CD8-positive, alpha-beta memory T cell (primary cell): ENCODE results near the gene KCNH8. TPM values are rescaled to one million over a fixed set of nuclear protein-coding genes. Genes with fewer than 3 reads are reported as not detected.

ENCODE experiments used
- CTCF ChIA-PET: fragments of 350-600 bp; sonication (Branson Sonifier 250); formaldehyde crosslinking; loops from one replicate; lab custom pipeline; 2021; ENCODE audit warnings: antibody characterized with exemption; lab: Charles Lee
- POLR2A ChIA-PET: fragments of 350-600 bp; sonication (Branson Sonifier 250); formaldehyde crosslinking; loops from one replicate; lab custom pipeline; 2021; ENCODE audit warnings: antibody characterized with exemption; lab: Charles Lee
- DNase-seq, 5 donors: peaks; one replicate each; pipeline versions ENCODE4 v3.0.0 to v3.0.0-alpha.2; 2020 to 2022; ENCODE audit warnings: mixed read lengths in 1 of 5
- H3K27ac ChIP-seq: one replicate; pipeline ENCODE4 v1.7.0; 2013; ENCODE audit warnings: low read depth, mild to moderate bottlenecking, low read length, moderate library complexity
- H3K27me3 ChIP-seq: 2 replicates; pipeline ENCODE4 v1.7.0; 2013; ENCODE audit warnings: low read length, mild to moderate bottlenecking; ENCODE audit not compliant: insufficient read depth, poor library complexity, severe bottlenecking
- H3K36me3 ChIP-seq: 2 replicates; pipeline ENCODE4 v1.7.0; 2013; ENCODE audit warnings: mild to moderate bottlenecking, low read length, moderate library complexity; ENCODE audit not compliant: insufficient read depth
- H3K4me1 ChIP-seq: 2 replicates; pipeline ENCODE4 v1.7.0; 2013; ENCODE audit warnings: mild to moderate bottlenecking, low read length, moderate library complexity; ENCODE audit not compliant: insufficient read depth
- H3K4me3 ChIP-seq: 2 replicates; pipeline ENCODE4 v1.7.0; 2013; ENCODE audit warnings: mild to moderate bottlenecking, low read length
- H3K9me3 ChIP-seq: 2 replicates; pipeline ENCODE4 v1.7.0; 2013; ENCODE audit warnings: mild to moderate bottlenecking, low read length
- H3K27ac Mint-ChIP-seq, 8 donors: one replicate each; pipeline ENCODE4 v1.8.0; 2020 to 2021; ENCODE audit warnings: mixed read lengths in 8 of 8, mild to moderate bottlenecking in 6 of 8, inconsistent platforms in 3 of 8, moderate library complexity in 3 of 8
- H3K27me3 Mint-ChIP-seq, 2 donors: one replicate each; pipeline ENCODE4 v1.8.0; 2020 to 2021; ENCODE audit warnings: mixed read lengths in 2 of 2, mild to moderate bottlenecking in 1 of 2, moderate library complexity in 1 of 2
- H3K36me3 Mint-ChIP-seq, 3 donors: one replicate each; pipeline ENCODE4 v1.8.0; 2020 to 2021; ENCODE audit warnings: mixed read lengths in 3 of 3, inconsistent platforms in 1 of 3, mild to moderate bottlenecking in 1 of 3
- H3K4me1 Mint-ChIP-seq, 3 donors: one replicate each; pipeline ENCODE4 v1.8.0; 2020 to 2021; ENCODE audit warnings: mixed read lengths in 3 of 3, inconsistent platforms in 1 of 3, mild to moderate bottlenecking in 1 of 3
- H3K4me3 Mint-ChIP-seq, 7 donors: one replicate each; pipeline ENCODE4 v1.8.0; 2020 to 2021; ENCODE audit warnings: mixed read lengths in 7 of 7, mild to moderate bottlenecking in 6 of 7, moderate library complexity in 4 of 7, inconsistent platforms in 2 of 7
- H3K9me3 Mint-ChIP-seq, 5 donors: one replicate each; pipeline ENCODE4 v1.8.0; 2020 to 2022; ENCODE audit warnings: mixed read lengths in 5 of 5, mild to moderate bottlenecking in 3 of 5, moderate library complexity in 2 of 5, inconsistent platforms in 1 of 5
- polyA plus RNA-seq: library from polyadenylated mRNA; unstranded; fragments of 300-500 nt; fragmentation: Illumina TruSeq; gene quantifications from one replicate; pipeline ENCODE4 v1.2.3, GENCODE V29; 2021
- total RNA-seq, 2 experiments: library from RNA; stranded (reverse); gene quantifications; one replicate each; pipeline ENCODE4 v1.2.3, GENCODE V29; 2021

KCNH8 gene
- total and polyA plus RNA-seq, 3 experiments from 2014 or later: not detected

- POLR2A ChIA-PET: no interaction called here
- H3K9me3 ChIP-seq: no peaks in the 10 kb centered on the region
- H3K9me3 Mint-ChIP-seq: peaks cover 0 to 3% (median 0%) of the 10 kb centered on the region in 5 donors
These were observed 126.3 kb downstream of the KCNH8 start for GRCh38 chr3:19274576-19274975.

GRCh38 chr3:19284974-19285373 is 136.7 kb downstream of the KCNH8 start:
- Mint-ChIP-seq H3K9me3 (peaks cover 0 to 21% (median 2%) of the 10 kb centered on the region in 5 donors), H3K4me3 (no peak overlapping the region), H3K27ac (no peak overlapping the region), H3K4me1 (no peaks in the 10 kb centered on the region), H3K36me3 (no peaks in the 10 kb centered on the region), H3K27me3 (no peaks in the 10 kb centered on the region)
- ChIA-PET POLR2A (no interaction called here), CTCF (no interaction called here)
- Histone ChIP-seq H3K27ac (no peak overlapping the region), H3K4me3 (no peak overlapping the region), H3K36me3 (no peaks in the 10 kb centered on the region), H3K9me3 (no peaks in the 10 kb centered on the region), H3K4me1 (no peaks in the 10 kb centered on the region), H3K27me3 (no peaks in the 10 kb centered on the region)
- no peak for DNase-seq

More at GRCh38 chr3:19274576-19274975, 126.3 kb downstream of the KCNH8 start:
- Mint-ChIP-seq H3K4me1 (no peaks in the 10 kb centered on the region), H3K4me3 (no peak overlapping the region), H3K27ac (no peak overlapping the region), H3K36me3 (no peaks in the 10 kb centered on the region), H3K27me3 (peaks cover 0 to 1% of the 10 kb centered on the region in 2 donors)
- DNase-seq: no peak
- no peaks in the 10 kb centered on the region for H3K27me3 ChIP-seq
- H3K4me1 ChIP-seq: no peaks in the 10 kb centered on the region
- no peak overlapping the region for H3K27ac ChIP-seq
- H3K36me3 ChIP-seq: no peaks in the 10 kb centered on the region
- H3K4me3 ChIP-seq: no peak overlapping the region
- CTCF ChIA-PET: no interaction called here

- no peaks in the 10 kb centered on the region for H3K4me1 ChIP-seq
- no peak for DNase-seq
- no peak overlapping the region for H3K27ac Mint-ChIP-seq
- no peaks in the 10 kb centered on the region for H3K27me3 Mint-ChIP-seq
- H3K36me3 ChIP-seq: no peaks in the 10 kb centered on the region
- no peaks in the 10 kb centered on the region for H3K9me3 ChIP-seq
- no peaks in the 10 kb centered on the region for H3K27me3 ChIP-seq
- ChIA-PET POLR2A (no interaction called here), CTCF (no interaction called here)
- no peaks in the 10 kb centered on the region for H3K36me3 Mint-ChIP-seq
- H3K4me3 ChIP-seq: no peak overlapping the region
- no peak overlapping the region for H3K4me3 Mint-ChIP-seq
- no peaks in the 10 kb centered on the region for H3K4me1 Mint-ChIP-seq
- H3K9me3 Mint-ChIP-seq: peaks cover 0 to 2% (median 0%) of the 10 kb centered on the region in 5 donors
- no peak overlapping the region for H3K27ac ChIP-seq
These were observed 145.0 kb downstream of the KCNH8 start for GRCh38 chr3:19293295-19293694.

- H3K9me3 ChIP-seq: no peaks in the 10 kb centered on the region
These were observed 146.9 kb downstream of the KCNH8 start for GRCh38 chr3:19295208-19295607.

GRCh38 chr3:19331931-19332330 is 183.6 kb downstream of the KCNH8 start:
- H3K27me3 Mint-ChIP-seq: no peaks in the 10 kb centered on the region
- H3K9me3 Mint-ChIP-seq: peaks cover 0 to 5% (median 0%) of the 10 kb centered on the region in 5 donors
- Histone ChIP-seq H3K27me3 (no peaks in the 10 kb centered on the region), H3K27ac (no peak overlapping the region), H3K4me1 (no peaks in the 10 kb centered on the region), H3K9me3 (no peaks in the 10 kb centered on the region), H3K36me3 (no peaks in the 10 kb centered on the region), H3K4me3 (no peak overlapping the region)
- no peaks in the 10 kb centered on the region for H3K4me1 Mint-ChIP-seq
- DNase-seq: no peak
- POLR2A ChIA-PET: no interaction called here
- CTCF ChIA-PET: no interaction called here
- no peaks in the 10 kb centered on the region for H3K36me3 Mint-ChIP-seq
- H3K27ac Mint-ChIP-seq: peak overlapping the region in 1 of 8 donors; percentile 43
- H3K4me3 Mint-ChIP-seq: no peak overlapping the region

More at GRCh38 chr3:19295208-19295607, 146.9 kb downstream of the KCNH8 start:
- Histone ChIP-seq H3K27ac (no peak overlapping the region), H3K4me3 (no peak overlapping the region), H3K36me3 (no peaks in the 10 kb centered on the region), H3K27me3 (no peaks in the 10 kb centered on the region), H3K4me1 (no peaks in the 10 kb centered on the region)
- Mint-ChIP-seq H3K27ac (no peak overlapping the region), H3K36me3 (no peaks in the 10 kb centered on the region), H3K27me3 (no peaks in the 10 kb centered on the region), H3K4me3 (no peak overlapping the region), H3K9me3 (peaks cover 0 to 2% (median 0%) of the 10 kb centered on the region in 5 donors), H3K4me1 (no peaks in the 10 kb centered on the region)
- POLR2A ChIA-PET: no interaction called here
- CTCF ChIA-PET: no interaction called here
- no peak for DNase-seq

GRCh38 chr3:19334120-19334519 is 185.8 kb downstream of the KCNH8 start:
- no peak overlapping the region for H3K4me3 Mint-ChIP-seq
- no peaks in the 10 kb centered on the region for H3K4me1 Mint-ChIP-seq
- no peak overlapping the region for H3K4me3 ChIP-seq
- H3K4me1 ChIP-seq: no peaks in the 10 kb centered on the region
- ChIA-PET CTCF (no interaction called here), POLR2A (no interaction called here)
- no peaks in the 10 kb centered on the region for H3K9me3 ChIP-seq
- no peaks in the 10 kb centered on the region for H3K36me3 Mint-ChIP-seq
- H3K27me3 ChIP-seq: no peaks in the 10 kb centered on the region
- H3K27ac Mint-ChIP-seq: no peak overlapping the region
- H3K9me3 Mint-ChIP-seq: peaks cover 0 to 5% (median 2%) of the 10 kb centered on the region in 5 donors
- H3K27ac ChIP-seq: no peak overlapping the region
- no peaks in the 10 kb centered on the region for H3K36me3 ChIP-seq
- no peaks in the 10 kb centered on the region for H3K27me3 Mint-ChIP-seq
- no peak for DNase-seq

- no peak for DNase-seq
- no peaks in the 10 kb centered on the region for H3K4me1 ChIP-seq
- Mint-ChIP-seq H3K27ac (no peak overlapping the region), H3K9me3 (peaks cover 0 to 2% (median 2%) of the 10 kb centered on the region in 5 donors), H3K27me3 (no peaks in the 10 kb centered on the region), H3K4me1 (no peaks in the 10 kb centered on the region), H3K4me3 (no peak overlapping the region), H3K36me3 (no peaks in the 10 kb centered on the region)
- POLR2A ChIA-PET: no interaction called here
- CTCF ChIA-PET: no interaction called here
- no peaks in the 10 kb centered on the region for H3K9me3 ChIP-seq
- no peak overlapping the region for H3K4me3 ChIP-seq
- no peaks in the 10 kb centered on the region for H3K27me3 ChIP-seq
- H3K27ac ChIP-seq: no peak overlapping the region
- H3K36me3 ChIP-seq: no peaks in the 10 kb centered on the region
These were observed 190.5 kb downstream of the KCNH8 start for GRCh38 chr3:19338769-19339168.

GRCh38 chr3:19342389-19342788 is 194.1 kb downstream of the KCNH8 start:
- no peaks in the 10 kb centered on the region for H3K4me1 ChIP-seq
- H3K36me3 Mint-ChIP-seq: no peaks in the 10 kb centered on the region
- no peaks in the 10 kb centered on the region for H3K36me3 ChIP-seq
- H3K4me3 ChIP-seq: no peak overlapping the region
- no peak overlapping the region for H3K27ac Mint-ChIP-seq
- POLR2A ChIA-PET: no interaction called here
- H3K27me3 ChIP-seq: no peaks in the 10 kb centered on the region
- peaks cover 0 to 2% (median under 1%) of the 10 kb centered on the region in 5 donors for H3K9me3 Mint-ChIP-seq
- no peak for DNase-seq
- CTCF ChIA-PET: no interaction called here
- no peaks in the 10 kb centered on the region for H3K4me1 Mint-ChIP-seq
- no peak overlapping the region for H3K4me3 Mint-ChIP-seq
- no peaks in the 10 kb centered on the region for H3K27me3 Mint-ChIP-seq
- H3K9me3 ChIP-seq: no peaks in the 10 kb centered on the region
- H3K27ac ChIP-seq: no peak overlapping the region

GRCh38 chr3:19346759-19347158 is 198.4 kb downstream of the KCNH8 start:
- H3K4me1 Mint-ChIP-seq: no peaks in the 10 kb centered on the region
- DNase-seq: no peak
- no peak overlapping the region for H3K4me3 ChIP-seq
- peaks cover 0 to under 1% (median 0%) of the 10 kb centered on the region in 5 donors for H3K9me3 Mint-ChIP-seq
- POLR2A ChIA-PET: no interaction called here
- no peak overlapping the region for H3K27ac Mint-ChIP-seq
- no peaks in the 10 kb centered on the region for H3K27me3 ChIP-seq
- H3K27ac ChIP-seq: no peak overlapping the region
- CTCF ChIA-PET: no interaction called here
- H3K4me3 Mint-ChIP-seq: no peak overlapping the region
- H3K36me3 Mint-ChIP-seq: no peaks in the 10 kb centered on the region
- no peaks in the 10 kb centered on the region for H3K36me3 ChIP-seq
- no peaks in the 10 kb centered on the region for H3K27me3 Mint-ChIP-seq
- H3K9me3 ChIP-seq: no peaks in the 10 kb centered on the region
- no peaks in the 10 kb centered on the region for H3K4me1 ChIP-seq
